ENCODE measurements around the gene CACNB2.

- TF ChIP-seq GATA2 (IDR thresholded peaks at IDR 0.05; ENCODE audit: low read depth, low read length) (no peak), GATA3 (IDR thresholded peaks at IDR 0.05; ENCODE audit: low read depth, low read length) (no peak)
Observed at GRCh38 chr10:18539335-18539734, 399.1 kb downstream of the CACNB2 start.

All from SH-SY5Y (cell line).